Breast epithelium (tissue), 4 donors: ENCODE data around the gene SRP68. TPM values are rescaled to one million over a fixed set of nuclear protein-coding genes. Genes with fewer than 3 reads are reported as not detected.

ENCODE experiments used
- DNase-seq, 2 donors: peaks; one replicate each; pipeline ENCODE4 v3.0.0-alpha.2; 2019; ENCODE audit warnings: low spot score in 2 of 2
- H3K27ac ChIP-seq, 2 donors: fragments of 200-600 bp; sonication (generic) in 1 of 2; one replicate each; pipeline ENCODE4 v1.5.1; 2016 to 2019; ENCODE audit warnings: mild to moderate bottlenecking in 1 of 2
- H3K27me3 ChIP-seq, 2 donors: fragments of 200-600 bp; sonication (generic) in 1 of 2; one replicate each; pipeline versions ENCODE4 v1.5.1 to v1.6.0; 2017 to 2019; ENCODE audit warnings: control low read depth in 1 of 2, mild to moderate bottlenecking in 1 of 2
- H3K36me3 ChIP-seq: fragments of 200-600 bp; one replicate; pipeline ENCODE4 v1.5.1; 2019
- H3K4me1 ChIP-seq, 2 donors: fragments of 200-600 bp; sonication (generic); one replicate each; pipeline ENCODE4 v1.5.1; 2016 to 2019; ENCODE audit warnings: control low read depth in 1 of 2
- H3K4me3 ChIP-seq, 3 donors: fragments of 200-600 bp; sonication (generic); 1 replicate in 2 of 3; 2 replicates in 1 of 3; pipeline ENCODE4 v1.5.1; 2016 to 2019; ENCODE audit warnings: mild to moderate bottlenecking in 3 of 3, moderate library complexity in 2 of 3
- H3K9me3 ChIP-seq, 2 donors: fragments of 200-600 bp; sonication (generic) in 1 of 2; one replicate each; pipeline ENCODE4 v1.5.1; 2016 to 2019; ENCODE audit warnings: control low read depth in 1 of 2
- POLR2A ChIP-seq: fragments of 450-650 bp; IDR thresholded peaks from one replicate; pipeline ENCODE4 v1.6.1; 2016; ENCODE audit warnings: antibody characterized with exemption, mild to moderate bottlenecking, moderate library complexity
- POLR2AphosphoS5 ChIP-seq, 3 donors: sonication (generic); formaldehyde crosslinking; IDR thresholded peaks; one replicate each; pipeline ENCODE4 v1.6.1; 2017; ENCODE audit warnings: antibody characterized with exemption in 3 of 3
- intact Hi-C: fragments of 100-400 bp; cut with DNase I; formaldehyde crosslinking; loops from one replicate; pipeline ENCODE4 v1.15.1; 2023; ENCODE audit warnings: low total_unique reads
- total RNA-seq, 3 donors: library from RNA; depleted of rRNA; stranded (reverse); fragments of >200 nt; gene quantifications; one replicate each; pipeline ENCODE4 v1.1.0, GENCODE V29; 2016
- TF ChIP-seq, protein P1 (sequence below), 3 donors: fragments of 450-650 bp; IDR thresholded peaks; one replicate each; pipeline ENCODE4 v1.5.1; 2016 to 2017; ENCODE audit warnings: antibody characterized with exemption in 3 of 3, mild to moderate bottlenecking in 3 of 3, moderate library complexity in 3 of 3

SRP68 gene
- total RNA-seq, 3 donors from 2014 or later: 41.3 to 49.6 (median 48.3) TPM

GRCh38 chr17:76111956-76112355, 39.6 kb upstream of the SRP68 start:
- no peak for TF ChIP-seq POLR2AphosphoS5 (IDR thresholded peaks at IDR 0.05)
- no peak for TF ChIP-seq POLR2A
- TF ChIP-seq, protein P1, sequence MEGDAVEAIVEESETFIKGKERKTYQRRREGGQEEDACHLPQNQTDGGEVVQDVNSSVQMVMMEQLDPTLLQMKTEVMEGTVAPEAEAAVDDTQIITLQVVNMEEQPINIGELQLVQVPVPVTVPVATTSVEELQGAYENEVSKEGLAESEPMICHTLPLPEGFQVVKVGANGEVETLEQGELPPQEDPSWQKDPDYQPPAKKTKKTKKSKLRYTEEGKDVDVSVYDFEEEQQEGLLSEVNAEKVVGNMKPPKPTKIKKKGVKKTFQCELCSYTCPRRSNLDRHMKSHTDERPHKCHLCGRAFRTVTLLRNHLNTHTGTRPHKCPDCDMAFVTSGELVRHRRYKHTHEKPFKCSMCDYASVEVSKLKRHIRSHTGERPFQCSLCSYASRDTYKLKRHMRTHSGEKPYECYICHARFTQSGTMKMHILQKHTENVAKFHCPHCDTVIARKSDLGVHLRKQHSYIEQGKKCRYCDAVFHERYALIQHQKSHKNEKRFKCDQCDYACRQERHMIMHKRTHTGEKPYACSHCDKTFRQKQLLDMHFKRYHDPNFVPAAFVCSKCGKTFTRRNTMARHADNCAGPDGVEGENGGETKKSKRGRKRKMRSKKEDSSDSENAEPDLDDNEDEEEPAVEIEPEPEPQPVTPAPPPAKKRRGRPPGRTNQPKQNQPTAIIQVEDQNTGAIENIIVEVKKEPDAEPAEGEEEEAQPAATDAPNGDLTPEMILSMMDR (IDR thresholded peaks at IDR 0.05): no peak
- no peaks in the 10 kb centered on the region for H3K36me3 ChIP-seq
- H3K9me3 ChIP-seq: no peaks in the 10 kb centered on the region
- no peak for DNase-seq
- no peak overlapping the region for H3K27ac ChIP-seq
- no peaks in the 10 kb centered on the region for H3K27me3 ChIP-seq
- H3K4me1 ChIP-seq: no peaks in the 10 kb centered on the region
- intact Hi-C loops: no loop called here
- no peak overlapping the region for H3K4me3 ChIP-seq

DNA sequence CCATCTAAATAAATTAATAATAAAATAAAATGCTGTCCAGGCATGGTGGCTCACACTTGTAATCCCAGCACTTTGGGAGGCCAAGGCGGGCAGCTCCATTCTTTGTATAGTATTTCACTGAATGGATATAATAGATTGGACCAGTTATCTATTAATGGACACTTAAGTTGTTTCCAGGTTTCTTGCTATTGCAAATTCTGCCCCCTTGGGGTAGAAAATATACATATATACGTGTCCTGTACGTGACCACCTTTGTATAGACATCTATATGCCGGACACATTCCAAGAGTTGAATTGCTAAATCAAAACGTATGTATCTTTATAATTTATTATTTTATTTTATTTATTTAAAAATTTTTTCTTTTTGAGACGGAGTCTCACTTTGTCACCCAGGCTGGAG, 35.2 kb upstream of the SRP68 start:
- Histone ChIP-seq H3K27ac (no peak overlapping the region), H3K4me1 (peaks cover 0 to 11% of the 10 kb centered on the region in 2 donors), H3K27me3 (no peaks in the 10 kb centered on the region), H3K9me3 (no peaks in the 10 kb centered on the region), H3K36me3 (no peaks in the 10 kb centered on the region), H3K4me3 (no peak overlapping the region)
- TF ChIP-seq POLR2AphosphoS5 (IDR thresholded peaks at IDR 0.05) (no peak), POLR2A (no peak)
- TF ChIP-seq, protein P1 (IDR thresholded peaks at IDR 0.05): no peak
- intact Hi-C loops: no loop called here
- DNase-seq: no peak

GRCh38 chr17:76106703-76107102, 34.4 kb upstream of the SRP68 start:
- intact Hi-C loops: no loop called here
- no peaks in the 10 kb centered on the region for H3K36me3 ChIP-seq
- no peak for DNase-seq
- no peak overlapping the region for H3K4me3 ChIP-seq
- no peak for TF ChIP-seq POLR2A
- TF ChIP-seq POLR2AphosphoS5 (IDR thresholded peaks at IDR 0.05): no peak
- TF ChIP-seq, protein P1 (IDR thresholded peaks at IDR 0.05): no peak
- H3K27ac ChIP-seq: no peak overlapping the region
- H3K27me3 ChIP-seq: no peaks in the 10 kb centered on the region
- H3K9me3 ChIP-seq: no peaks in the 10 kb centered on the region
- H3K4me1 ChIP-seq: peaks cover 0 to 14% of the 10 kb centered on the region in 2 donors

- TF ChIP-seq, protein P1 (IDR thresholded peaks at IDR 0.05): no peak
- no peak for TF ChIP-seq POLR2A
- TF ChIP-seq POLR2AphosphoS5 (IDR thresholded peaks at IDR 0.05): no peak
- Histone ChIP-seq H3K36me3 (no peaks in the 10 kb centered on the region), H3K4me3 (no peak overlapping the region), H3K27me3 (no peaks in the 10 kb centered on the region), H3K9me3 (no peaks in the 10 kb centered on the region), H3K27ac (no peak overlapping the region), H3K4me1 (peaks cover 0 to 14% of the 10 kb centered on the region in 2 donors)
- DNase-seq: no peak
- intact Hi-C loops: no loop called here
Measured at GRCh38 chr17:76104896-76105231, 32.5 kb upstream of the SRP68 start.

DNA sequence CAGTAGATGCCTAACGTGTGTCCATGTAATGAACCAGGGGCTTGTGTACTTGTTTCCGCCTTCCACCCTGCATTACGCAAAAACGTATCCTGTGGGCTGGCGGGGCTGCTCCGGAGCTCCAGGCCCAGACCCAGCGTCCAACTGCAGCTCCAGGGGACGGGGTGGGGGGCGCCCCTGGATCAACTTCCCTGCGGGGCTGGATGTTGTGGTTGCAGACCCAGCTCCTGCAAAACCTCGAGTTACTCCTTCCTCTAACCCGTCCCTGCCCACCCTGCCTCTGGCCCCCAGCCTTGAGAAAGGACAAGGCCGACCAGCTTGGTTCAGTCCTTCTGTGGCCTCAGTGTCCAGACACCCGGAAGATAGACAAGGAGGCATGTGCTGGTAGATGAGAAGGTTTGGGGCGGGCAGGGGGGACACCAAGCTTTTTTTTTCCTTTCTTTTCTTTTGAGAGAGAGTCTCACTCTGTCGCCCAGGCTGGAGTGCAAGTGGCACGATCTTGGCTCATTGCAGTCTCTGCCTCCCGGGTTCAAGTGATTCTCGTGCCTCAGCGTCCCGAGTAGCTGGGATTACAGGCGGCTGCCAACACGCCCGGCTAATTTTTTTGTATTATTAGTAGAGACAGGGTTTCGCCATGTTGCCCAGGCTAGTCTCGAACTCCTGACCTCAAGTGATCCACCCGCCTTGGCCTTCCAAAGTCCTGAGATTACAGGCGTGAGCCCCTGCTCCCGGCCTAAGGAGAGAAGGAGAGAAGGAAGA, 32.0 kb upstream of the SRP68 start:
- H3K9me3 ChIP-seq: no peaks in the 10 kb centered on the region
- H3K27me3 ChIP-seq: no peaks in the 10 kb centered on the region
- H3K4me1 ChIP-seq: peaks cover 0 to 14% of the 10 kb centered on the region in 2 donors
- H3K36me3 ChIP-seq: no peaks in the 10 kb centered on the region
- H3K27ac ChIP-seq: peak overlapping the region; percentile 88 to 89
- TF ChIP-seq POLR2A: no peak
- peak overlapping the region; percentile 63 to 88 (median 87) for H3K4me3 ChIP-seq
- intact Hi-C loops: no loop called here
- DNase-seq: no peak
